ENCODE data around the gene RAPGEF2.
"Not testable (repeated sequence)": the region's sequence is repeated elsewhere in the genome, so short reads cannot be mapped to it uniquely, and the experiment has no call there.

Gene RAPGEF2

DNA sequence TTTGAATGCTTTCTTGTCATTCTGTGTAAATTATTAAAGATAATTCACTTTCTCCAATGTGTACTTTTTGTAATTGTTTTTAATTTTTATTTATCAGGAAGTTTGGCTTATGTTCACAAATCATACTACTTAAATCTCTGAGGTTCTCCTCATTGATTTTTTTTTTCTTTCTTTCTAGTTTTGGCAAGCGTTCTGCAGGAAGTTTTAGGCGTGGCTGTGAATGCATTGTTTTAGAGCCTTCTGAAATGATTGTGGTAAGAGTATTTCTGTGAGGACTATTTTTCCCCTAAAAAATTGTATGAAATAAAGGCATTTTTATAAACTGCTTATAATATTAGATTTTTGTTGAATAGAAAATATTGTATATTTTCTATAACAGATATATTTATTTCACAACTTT lies 135.8 kb downstream of the RAPGEF2 start:
- DNase-seq (ENCODE audit: low read depth in 2 of 2) = no peak

DNA sequence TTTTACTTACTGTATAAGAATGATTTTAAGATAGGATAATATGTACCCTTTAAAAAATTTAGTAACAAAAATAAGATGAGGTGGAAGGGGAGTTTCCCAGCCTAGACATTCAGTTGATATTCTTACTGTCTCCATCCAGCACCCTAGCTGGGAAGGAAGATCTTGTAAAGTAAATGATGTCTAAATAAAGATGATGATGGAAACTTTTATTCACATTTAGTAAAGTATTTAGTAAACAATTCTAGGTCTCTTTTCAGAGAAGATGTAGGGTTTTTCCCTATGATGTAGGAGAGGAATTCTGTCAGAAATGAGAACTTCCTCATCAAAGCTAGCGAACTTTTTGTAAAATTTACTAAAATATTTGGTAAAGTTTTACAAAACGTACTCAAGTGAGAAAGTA lies 136.8 kb downstream of the RAPGEF2 start:
- no peak for DNase-seq (ENCODE audit: low read depth in 2 of 2)

DNA sequence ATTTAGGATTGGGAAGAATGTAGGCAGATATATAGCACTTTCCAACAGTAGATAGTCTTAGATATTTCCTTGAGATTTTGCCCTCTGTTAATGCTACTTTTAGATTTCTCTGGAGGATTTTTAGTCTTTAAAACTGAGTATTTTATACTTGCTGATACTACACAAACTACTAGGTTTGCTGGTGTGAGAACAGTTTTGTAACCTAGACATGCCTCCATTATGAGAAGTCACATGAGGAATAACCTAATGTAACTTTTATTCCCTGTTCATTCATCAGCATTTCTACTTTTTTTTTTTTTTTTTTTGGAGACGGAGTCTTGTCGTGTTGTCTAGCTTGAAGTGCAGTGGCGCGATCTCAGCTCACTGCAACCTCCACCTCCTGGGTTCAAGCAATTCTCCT lies 137.2 kb downstream of the RAPGEF2 start:
- DNase-seq (ENCODE audit: low read depth in 2 of 2) = no peak

DNA sequence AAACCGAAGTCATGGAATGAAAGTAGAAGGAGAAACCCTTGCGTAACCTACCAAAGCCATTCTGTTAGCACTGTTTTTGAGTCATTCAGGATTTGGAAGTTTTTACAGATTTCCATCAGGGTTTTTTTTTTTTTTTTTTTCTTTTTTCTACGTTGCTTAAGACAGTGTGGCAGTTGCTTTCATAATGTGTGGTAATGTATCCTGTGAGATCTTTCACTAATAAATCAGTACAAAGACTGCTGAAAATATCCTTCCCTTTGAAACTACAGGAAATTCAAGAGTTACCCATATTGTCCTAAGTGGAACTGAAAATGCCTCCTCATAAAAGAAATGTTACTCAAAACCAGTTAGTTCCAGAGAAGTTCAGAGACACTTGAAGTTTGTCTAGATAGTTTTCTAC lies 137.8 kb downstream of the RAPGEF2 start:
- no peak for DNase-seq (ENCODE audit: low read depth in 2 of 2)

DNA sequence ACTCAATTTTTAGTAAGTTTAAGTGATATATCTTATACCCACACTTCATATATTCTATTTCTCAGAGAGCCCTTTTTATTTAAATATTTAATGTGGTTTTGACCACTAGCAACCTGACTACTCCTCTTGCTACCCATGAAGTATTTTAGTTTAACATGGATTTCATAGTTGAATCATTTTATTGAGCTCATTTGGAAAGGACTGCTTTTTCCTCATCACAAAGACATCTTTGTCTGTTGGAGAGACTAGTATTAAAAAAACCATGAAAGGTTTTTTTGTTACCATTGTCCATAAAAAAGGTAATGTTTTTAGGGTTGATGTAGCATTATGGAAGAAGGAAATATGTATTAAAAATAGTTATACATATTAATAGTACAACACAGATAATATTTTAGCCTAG lies 139.5 kb downstream of the RAPGEF2 start:
- no peak for DNase-seq (ENCODE audit: low read depth in 2 of 2)

DNA sequence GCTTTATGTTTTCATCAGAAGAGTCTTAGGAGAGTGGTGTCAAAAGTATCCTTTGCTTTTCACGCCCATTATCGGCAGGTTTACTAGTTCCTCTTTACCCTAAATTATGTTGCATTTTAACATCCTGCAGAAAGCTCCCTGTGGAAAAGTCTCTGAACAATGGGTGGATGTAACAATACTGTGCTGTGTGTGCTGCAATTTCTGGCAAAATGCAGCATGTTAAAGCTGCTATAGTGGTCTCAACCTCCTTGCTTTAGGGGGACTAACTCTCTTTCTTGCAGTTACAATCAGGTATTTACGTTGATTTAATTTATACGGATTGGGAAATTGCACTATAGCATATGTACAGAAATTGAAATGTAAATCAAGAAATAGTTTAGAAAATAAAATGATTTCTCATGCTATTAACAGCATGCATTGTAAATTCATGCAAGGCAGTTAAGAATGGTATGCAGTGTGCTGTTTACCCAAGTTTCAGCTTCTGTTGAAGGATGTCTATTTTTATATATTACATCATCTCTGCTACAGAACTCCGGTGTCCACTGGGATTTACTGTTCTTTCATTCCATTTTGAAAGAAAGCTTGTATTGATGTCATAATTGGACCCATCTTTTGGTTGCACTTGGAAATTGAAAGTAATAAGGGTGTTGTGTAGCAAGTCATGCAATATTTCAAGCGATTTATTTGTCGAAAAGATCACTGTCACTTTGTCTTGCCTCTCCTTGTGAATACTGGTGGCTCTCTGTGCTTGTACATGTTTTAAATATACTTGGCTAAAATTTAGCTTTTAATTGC lies 145.7 kb downstream of the RAPGEF2 start:
- no peak for DNase-seq (ENCODE audit: low read depth in 2 of 2)

DNA sequence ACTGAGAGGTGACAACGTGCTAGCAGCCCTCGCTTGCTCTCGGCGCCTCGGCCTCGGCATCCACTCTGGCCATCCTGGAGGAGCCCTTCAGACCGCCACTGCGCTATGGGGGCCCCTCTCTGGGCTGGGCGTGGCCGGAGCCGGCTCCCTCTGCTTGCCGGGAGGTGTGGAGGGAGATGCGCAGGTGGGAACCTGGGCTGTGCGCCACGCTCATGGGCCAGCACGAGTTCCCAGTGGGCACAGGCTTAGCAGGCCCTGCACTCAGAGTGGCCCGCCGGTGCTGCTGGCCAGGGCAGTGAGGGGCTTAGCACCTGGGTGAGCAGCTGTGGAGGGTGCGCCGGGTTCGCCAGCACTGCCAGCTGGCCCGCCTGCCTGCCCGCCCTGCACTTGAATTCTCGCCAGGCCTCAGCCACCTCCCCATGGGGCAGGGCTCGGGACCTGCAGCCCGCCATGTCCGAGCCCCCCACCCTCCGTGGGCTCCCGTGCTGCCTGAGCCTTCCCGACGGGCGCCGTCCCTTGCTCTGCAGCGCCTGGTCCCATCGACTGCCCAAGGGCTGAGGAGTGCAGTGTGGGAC lies 148.0 kb downstream of the RAPGEF2 start:
- DNase-seq (ENCODE audit: low read depth in 2 of 2) = no peak

DNA sequence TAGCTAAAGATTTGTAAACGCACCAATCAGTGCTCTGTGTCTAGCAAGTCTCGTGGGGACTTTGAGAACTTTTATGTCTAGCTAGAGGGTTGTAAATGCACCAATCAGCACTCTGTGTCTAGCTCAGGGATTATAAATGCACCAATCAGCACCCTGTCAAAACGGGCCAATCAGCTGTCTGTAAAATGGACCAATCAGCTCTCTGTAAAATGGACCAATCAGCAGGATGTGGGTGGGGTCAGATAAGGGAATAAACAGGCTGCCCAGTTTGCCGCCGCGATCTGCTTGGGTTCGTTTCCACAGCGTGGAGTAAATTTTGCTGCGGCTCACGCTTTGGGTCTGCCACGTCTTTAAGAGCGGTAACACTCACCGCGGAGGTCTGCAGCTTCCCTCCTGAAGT lies 148.7 kb downstream of the RAPGEF2 start:
- not testable (repeated sequence) for DNase-seq (ENCODE audit: low read depth in 2 of 2)

DNA sequence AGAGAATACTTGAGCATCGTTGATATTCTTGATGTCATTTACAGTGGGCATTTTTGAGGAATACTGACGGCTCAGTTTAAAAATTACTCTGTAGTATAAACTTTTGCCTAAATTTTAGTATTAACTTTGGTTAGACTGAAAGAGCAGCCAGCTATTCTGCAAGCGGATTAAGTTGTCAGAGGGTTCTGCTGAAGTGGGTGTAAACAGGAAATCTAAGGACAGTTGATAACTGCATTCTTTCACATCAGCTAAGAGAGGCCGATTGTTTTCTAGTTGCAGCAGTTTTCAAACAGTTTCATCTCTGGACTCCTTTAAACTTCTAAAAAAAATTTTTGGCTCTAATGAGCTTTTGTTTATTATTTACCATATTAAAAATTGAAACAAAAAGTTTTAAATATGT lies 149.6 kb downstream of the RAPGEF2 start:
- no peak for DNase-seq (ENCODE audit: low read depth in 2 of 2)

DNA sequence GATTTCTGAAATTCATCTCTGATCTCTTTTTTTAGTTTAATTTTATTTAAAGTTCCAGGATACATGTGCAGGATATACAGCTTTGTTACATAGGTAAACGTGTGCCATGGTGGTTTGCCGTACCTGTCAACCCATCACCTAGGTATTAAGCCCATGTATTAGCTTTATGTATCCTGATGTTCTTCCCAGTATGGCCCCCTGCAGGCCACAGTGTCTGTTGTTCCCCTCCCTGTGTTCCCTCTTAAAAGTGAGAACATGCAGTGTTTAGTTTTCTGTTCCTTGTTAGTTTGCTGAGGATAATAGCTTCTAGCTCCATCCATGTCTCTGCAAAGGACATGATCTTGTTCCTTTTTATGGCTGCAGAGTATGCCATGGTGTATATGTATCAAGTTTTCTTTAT lies 153.2 kb downstream of the RAPGEF2 start:
- DNase-seq (ENCODE audit: low read depth in 2 of 2) = no peak

DNA sequence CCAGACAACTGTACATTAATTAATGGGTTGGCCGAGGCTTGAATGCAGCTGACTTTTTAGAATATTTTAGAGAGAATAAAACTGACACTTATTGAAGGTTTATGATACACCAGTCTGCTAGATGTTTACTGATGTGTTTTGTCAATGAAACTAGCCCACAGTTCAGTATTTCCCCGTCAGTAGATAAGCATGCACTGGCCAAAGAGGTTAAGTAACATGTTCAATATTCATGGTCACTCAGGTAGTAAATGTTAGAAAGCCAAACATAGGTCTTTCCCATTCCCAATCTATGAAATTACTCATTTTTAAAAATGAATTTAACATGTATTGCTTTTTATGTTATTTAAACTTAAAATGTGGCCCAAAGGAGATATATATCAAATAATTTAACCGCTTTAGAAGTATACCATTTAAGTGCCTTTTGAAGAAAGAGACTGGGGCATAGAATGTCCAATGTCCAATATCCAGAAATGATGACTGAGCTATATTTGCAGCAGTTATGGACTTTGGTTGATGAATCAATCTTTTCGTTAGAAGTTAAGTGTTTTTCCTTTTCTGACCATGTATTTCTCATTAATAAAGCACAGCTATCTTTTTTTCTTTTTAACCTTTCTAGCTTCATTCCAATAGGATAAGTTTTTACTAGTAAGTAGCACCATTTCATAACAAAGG lies 156.1 kb downstream of the RAPGEF2 start:
- DNase-seq (ENCODE audit: low read depth in 2 of 2) = no peak

DNA sequence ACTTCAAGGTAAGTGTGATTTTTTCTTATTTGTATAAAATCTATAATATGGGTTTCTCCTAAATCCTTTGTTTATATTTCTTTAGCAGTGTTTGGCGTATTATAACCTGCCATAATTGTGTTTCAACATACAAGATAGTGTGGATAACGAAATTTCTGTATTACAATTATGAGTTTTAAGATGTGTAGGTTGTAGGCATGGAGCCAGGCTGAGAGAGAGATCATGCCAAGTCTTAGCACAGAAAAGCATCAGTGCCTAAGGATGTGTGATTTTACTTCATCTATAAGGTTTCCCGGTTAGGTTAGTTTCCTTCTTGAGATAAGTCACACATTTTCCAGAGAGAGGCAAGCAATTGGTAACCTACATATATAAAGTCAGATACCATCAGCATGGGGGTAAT lies 161.2 kb downstream of the RAPGEF2 start:
- no peak for DNase-seq (ENCODE audit: low read depth in 2 of 2)

DNA sequence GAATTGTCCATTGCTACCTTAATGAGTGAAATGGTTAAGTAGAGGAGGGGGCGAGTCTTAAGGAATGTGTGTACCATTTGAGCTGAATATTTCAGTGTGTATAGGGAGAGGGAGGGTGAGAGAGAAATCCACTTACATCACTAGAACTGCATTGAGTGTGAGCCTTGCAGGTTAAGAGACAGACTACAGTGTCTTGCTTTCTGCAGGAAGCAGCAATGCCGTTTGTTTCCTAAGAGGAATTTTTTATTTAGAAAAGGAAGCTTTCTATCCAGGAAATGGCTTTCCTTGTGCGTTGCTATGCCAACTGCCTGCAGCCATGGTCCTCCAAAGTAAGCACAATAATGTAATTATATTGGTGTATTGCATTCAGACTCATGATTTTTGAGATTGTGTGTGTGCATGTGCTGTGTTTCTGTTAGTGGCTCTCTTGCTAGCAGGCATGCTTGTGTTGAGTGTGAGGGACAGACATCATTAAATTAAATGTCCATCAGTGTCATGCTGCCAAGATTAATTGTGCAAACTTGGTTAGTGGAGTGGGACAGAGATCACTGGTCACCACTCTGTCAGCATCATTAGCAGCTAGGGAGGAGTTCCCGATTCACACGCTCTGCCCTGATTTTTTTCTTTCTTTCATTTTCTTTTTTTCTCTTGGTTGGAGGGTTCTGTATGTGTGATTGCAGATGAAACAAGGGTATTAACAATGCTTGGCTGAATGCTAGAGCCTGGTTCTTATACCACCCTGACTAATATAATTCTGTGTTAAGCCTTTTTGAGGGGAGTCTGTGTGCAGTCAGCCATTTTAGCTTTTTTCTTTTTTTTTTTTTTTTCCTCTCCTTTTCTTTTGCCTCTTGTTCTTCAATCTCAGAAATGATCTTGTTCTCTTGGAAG lies 164.3 kb downstream of the RAPGEF2 start:
- no peak for DNase-seq (ENCODE audit: low read depth in 2 of 2)

DNA sequence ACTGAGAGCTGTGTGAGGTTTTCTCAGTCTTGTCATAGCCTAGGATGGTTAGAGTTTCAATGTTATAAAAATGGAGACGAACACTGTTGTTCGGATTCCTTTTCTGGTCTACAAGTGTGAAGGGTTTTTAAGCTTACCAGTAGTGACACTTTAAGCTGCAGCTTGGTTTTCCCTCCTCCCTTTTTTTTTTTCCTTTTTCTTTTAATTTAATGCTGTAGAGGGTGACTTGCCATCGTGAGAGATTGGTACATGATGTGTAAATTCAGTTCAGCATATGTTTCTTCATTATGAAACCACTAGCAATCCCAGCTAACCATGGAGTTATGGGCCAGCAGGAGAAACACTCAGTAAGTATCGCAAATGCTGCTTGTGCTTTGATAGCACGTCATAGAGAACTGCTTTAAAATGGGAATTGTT lies 165.0 kb downstream of the RAPGEF2 start:
- DNase-seq (ENCODE audit: low read depth in 2 of 2) = no peak

DNA sequence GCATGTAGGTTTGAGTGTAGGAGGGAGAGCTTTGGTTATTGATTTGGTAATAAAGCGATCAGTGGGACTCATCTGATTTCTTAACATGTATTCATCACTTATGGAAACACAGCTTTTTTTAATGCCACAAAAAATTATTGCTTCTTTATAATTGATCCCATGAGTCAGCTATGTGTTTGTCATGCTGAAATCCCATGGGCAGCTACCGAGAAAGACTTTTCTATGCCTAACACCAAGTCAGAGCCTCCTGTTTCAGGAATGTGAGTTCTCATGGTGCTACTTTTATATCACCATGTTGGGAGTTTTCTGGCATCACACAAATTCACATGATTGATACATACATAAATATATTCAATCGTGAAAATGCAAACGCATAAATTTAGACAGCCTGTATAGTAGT lies 165.7 kb downstream of the RAPGEF2 start:
- DNase-seq (ENCODE audit: low read depth in 2 of 2) = no peak

DNA sequence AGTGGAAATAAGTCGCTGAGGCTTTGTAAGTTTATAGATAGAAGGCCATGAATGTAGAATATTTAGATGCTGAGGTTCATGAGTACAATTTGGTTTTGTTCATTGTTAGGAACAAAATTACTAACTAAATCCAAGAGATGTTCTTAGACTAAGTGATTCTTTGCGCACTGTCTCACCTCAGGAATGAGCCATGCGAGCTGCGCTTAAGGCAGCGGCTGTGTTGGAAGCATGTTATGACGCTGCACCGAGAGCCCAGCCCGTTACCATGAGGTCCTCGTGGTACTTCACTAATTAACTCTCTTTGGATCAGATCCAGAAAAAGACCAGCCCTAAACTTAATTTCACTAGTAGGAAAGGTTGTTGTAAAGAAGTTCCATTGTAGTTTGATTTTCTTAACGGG lies 166.2 kb downstream of the RAPGEF2 start:
- DNase-seq (ENCODE audit: low read depth in 2 of 2) = no peak

DNA sequence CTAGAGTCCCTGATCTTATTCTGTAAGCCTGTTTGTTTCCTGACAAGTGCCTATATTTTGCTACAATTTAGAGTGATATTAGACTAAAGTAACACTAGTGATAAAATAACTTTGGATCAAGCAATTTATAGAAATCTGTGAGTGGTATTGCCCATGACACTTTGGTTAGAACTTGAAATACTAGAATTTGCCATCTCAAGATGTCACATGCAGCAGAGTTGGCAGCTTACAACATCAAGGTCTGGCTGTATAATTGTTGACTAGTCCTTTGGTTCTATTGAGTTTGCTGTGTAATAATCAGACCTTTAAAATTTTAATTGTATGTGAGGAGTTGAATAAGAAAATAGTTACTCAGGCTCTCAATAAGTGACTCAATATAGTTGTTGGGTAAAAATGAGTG lies 167.1 kb downstream of the RAPGEF2 start:
- no peak for DNase-seq (ENCODE audit: low read depth in 2 of 2)

DNA sequence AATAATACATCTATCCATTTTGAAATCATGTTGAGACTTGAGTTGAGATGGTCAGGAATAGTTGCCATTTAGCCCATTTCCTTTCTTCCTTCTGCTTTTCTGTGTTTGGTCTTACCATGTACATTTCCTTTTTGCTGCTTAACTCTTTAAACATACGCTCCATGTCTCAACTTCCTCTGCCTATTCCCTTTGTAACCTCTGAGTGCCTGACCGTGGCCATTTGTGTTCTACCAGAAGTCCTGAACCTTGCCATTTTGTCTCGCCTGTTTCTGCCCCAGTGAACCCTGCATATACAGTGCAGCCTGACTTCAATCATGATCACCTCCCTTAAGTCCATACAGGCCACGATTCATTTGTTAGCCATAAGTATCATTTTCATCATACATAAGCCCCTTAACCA lies 169.0 kb downstream of the RAPGEF2 start:
- DNase-seq (ENCODE audit: low read depth in 2 of 2) = no peak

DNA sequence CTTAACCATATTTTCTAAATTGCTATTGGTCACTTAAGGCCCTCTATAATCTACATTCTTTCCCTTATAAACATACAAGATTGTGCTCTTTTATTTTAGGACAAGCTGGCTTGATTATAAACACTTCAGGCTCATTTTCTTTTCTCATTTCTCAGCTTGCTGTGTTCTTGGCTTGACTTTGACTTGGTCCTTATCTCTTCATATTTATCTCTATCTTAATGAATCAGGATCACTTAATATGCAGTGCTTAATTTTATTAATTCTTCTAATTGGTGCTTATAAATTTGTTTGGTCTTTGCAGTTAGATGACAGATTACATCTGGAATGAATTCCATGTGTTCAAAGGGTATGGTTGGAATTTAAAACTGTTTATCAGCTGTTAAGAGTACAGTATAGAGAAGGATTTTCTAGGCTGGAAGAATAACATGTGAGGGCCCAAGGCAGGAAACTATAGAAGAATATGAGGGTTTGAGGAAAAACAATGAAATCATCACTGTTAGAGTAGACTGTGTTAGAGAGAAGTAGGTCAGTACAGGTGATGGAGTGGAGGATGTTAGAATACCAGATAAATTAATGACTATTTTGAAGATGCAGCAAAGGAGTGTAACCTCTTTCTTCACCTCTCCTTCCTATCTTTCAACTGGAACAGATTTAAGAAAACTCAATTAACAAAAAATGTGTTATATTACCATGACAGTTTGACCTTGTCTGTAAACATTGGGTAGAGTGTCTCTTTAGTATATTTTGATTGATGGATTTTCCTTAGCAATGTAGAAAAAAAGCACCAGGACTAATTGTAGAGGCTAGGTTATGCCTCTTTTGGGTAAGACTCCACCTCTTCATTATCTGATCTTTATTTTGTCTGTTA lies 169.6 kb downstream of the RAPGEF2 start:
- no peak for DNase-seq (ENCODE audit: low read depth in 2 of 2)

DNA sequence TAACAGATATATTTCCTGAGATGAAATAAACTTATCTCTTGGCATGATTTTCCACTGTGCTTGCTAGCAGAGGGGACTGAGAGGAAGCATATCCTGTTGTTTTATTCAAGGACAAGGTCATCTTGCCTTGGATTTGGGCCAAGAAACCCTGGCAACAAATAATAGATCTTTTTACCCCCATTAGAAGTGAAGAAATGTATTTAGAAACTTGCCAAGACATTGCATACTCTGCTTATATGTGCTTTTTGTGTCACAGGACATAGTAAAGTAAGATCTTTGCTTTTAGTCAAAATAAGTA lies 170.2 kb downstream of the RAPGEF2 start:
- DNase-seq (ENCODE audit: low read depth in 2 of 2) = no peak

DNA sequence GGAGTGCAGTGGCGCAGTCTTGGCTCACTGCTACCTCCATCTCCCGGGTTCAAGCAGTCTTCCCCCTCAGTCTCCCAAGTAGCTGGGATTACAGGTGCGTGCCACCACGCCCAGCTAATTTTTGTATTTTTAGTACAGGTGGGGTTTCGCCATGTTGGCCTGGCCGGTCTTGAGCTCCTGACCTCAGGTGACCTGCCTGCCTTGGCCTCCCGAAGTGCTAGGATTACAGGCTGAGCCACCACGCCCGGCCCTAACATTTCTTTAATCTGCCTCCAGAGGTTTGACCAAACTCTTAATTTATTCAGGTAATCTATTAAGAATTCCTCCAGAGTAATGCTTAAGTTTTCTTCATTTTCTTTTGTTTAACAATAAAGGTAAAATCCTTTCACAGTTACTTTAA lies 171.0 kb downstream of the RAPGEF2 start:
- DNase-seq (ENCODE audit: low read depth in 2 of 2) = no peak
